Tibial artery (tissue), 4 donors: Measurements from ENCODE around the gene SULT1A1.
"Not testable (repeated sequence)": the region's sequence is repeated elsewhere in the genome, so short reads cannot be mapped to it uniquely, and the experiment has no call there.

Experiments
- DNase-seq, 2 donors: peaks; one replicate each; pipeline ENCODE4 v3.0.0-alpha.2; 2019
- H3K27ac ChIP-seq, 2 donors: fragments of 200-600 bp; sonication (generic) in 1 of 2; 1 replicate in 1 of 2; 2 replicates in 1 of 2; pipeline ENCODE4 v1.5.1; 2018 to 2019; ENCODE audit warnings: mild to moderate bottlenecking in 1 of 2
- H3K27me3 ChIP-seq, 2 donors: fragments of 200-600 bp; sonication (generic) in 1 of 2; one replicate each; pipeline versions ENCODE4 v1.5.1 to v1.6.0; 2016 to 2019
- H3K36me3 ChIP-seq, 3 donors: fragments of 200-600 bp; sonication (generic) in 2 of 3; one replicate each; pipeline ENCODE4 v1.5.1; 2016 to 2019; ENCODE audit warnings: mild to moderate bottlenecking in 2 of 3
- H3K4me1 ChIP-seq, 4 donors: fragments of 200-600 bp; sonication (generic) in 2 of 4; 1 replicate in 3 of 4; 2 replicates in 1 of 4; pipeline ENCODE4 v1.5.1; 2016 to 2019
- H3K4me3 ChIP-seq, 2 donors: fragments of 200-600 bp; sonication (generic) in 1 of 2; 1 replicate in 1 of 2; 2 replicates in 1 of 2; pipeline ENCODE4 v1.5.1; 2018 to 2019; ENCODE audit warnings: mild to moderate bottlenecking in 2 of 2
- H3K9me3 ChIP-seq, 3 donors: fragments of 200-600 bp; sonication (generic) in 1 of 3; one replicate each; pipeline ENCODE4 v1.5.1; 2016 to 2019
- CTCF ChIP-seq, 2 experiments: fragments of 200-600 bp in 1 of 2; fragments of 450-650 bp in 1 of 2; IDR thresholded peaks; one replicate each; pipeline ENCODE4 v1.5.1; 2017 to 2019; ENCODE audit warnings: antibody characterized with exemption in 2 of 2, mild to moderate bottlenecking in 1 of 2, moderate library complexity in 1 of 2
- intact Hi-C: fragments of 100-400 bp; cut with DNase I; formaldehyde crosslinking; loops from one replicate; pipeline ENCODE4 v1.15.0; 2023; ENCODE audit warnings: low total_unique reads

The SULT1A1 gene

DNA sequence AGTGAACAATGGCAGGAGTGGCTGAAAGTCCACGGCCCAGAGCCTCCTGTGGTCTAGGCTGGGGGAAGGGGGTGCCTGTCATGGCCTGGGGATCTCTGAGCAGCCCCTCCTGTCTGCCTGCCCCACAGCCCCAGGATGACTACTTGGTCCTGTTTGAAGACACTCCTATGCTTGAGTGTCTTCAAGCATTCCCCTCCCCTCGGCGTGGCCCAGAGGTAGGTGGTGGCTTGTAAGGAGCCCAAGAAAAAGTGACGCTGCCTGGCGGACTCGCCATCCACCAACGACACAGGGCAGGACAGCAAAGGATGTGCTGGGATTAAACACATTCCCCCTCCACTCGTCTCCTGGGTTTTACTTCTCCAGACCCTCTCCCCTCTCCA lies 5.7 kb downstream of the SULT1A1 start:
- peaks cover 0 to 19% of the 10 kb centered on the region in 2 donors for H3K27me3 ChIP-seq
- no peaks in the 10 kb centered on the region for H3K9me3 ChIP-seq
- no peak for TF ChIP-seq CTCF (IDR thresholded peaks at IDR 0.05)
- no peaks in the 10 kb centered on the region for H3K4me1 ChIP-seq
- H3K27ac ChIP-seq, result no peak overlapping the region
- no peaks in the 10 kb centered on the region for H3K36me3 ChIP-seq
- intact Hi-C loops, result no loop called here
- no peak overlapping the region for H3K4me3 ChIP-seq
- no peak for DNase-seq

GRCh38 chr16:28603381-28604185 lies 6.3 kb downstream of the SULT1A1 start:
- no peak for TF ChIP-seq CTCF (IDR thresholded peaks at IDR 0.05)
- Histone ChIP-seq H3K27ac (no peak overlapping the region), H3K4me3 (no peak overlapping the region), H3K27me3 (peaks cover 0 to 19% of the 10 kb centered on the region in 2 donors), H3K4me1 (no peaks in the 10 kb centered on the region), H3K9me3 (no peaks in the 10 kb centered on the region), H3K36me3 (no peaks in the 10 kb centered on the region)
- no peak for DNase-seq
- intact Hi-C loops, result no loop called here

- H3K27me3 ChIP-seq, result peaks cover 0 to 26% of the 10 kb centered on the region in 2 donors
- no peak for TF ChIP-seq CTCF (IDR thresholded peaks at IDR 0.05)
- no peak for DNase-seq
- H3K4me1 ChIP-seq, result no peaks in the 10 kb centered on the region
- no peak overlapping the region for H3K4me3 ChIP-seq
- H3K36me3 ChIP-seq, result no peaks in the 10 kb centered on the region
- intact Hi-C loops, result no loop called here
- H3K27ac ChIP-seq, result no peak overlapping the region
- no peaks in the 10 kb centered on the region for H3K9me3 ChIP-seq
Observed at GRCh38 chr16:28602529-28602928, 7.3 kb downstream of the SULT1A1 start.

DNA sequence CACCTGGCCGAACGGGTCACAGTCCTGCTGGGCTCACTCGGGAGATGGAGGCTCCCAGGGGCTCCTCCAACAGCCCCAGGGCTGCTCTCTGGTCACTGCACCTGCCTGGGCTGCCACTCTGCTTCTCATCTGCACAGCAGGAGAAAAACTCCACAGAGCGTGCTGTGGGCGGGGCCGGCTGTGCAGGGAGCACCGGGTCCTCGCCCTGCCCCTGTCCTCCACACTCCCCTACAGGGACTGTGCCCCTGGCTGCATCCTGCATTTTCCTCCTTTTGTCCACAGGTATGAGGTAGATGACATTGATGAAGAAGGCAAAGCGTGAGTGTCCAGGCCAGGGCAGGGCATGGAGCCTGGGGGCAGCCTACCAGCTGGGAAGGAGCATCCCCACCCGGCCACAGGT lies 7.8 kb downstream of the SULT1A1 start:
- intact Hi-C loops, H3K27ac ChIP-seq, DNase-seq, H3K9me3 ChIP-seq, H3K36me3 ChIP-seq, H3K4me3 ChIP-seq, H3K4me1 ChIP-seq: not testable (repeated sequence)
- peaks cover 0 to 30% of the 10 kb centered on the region in 2 donors for H3K27me3 ChIP-seq

GRCh38 chr16:28601589-28601988 lies 8.3 kb downstream of the SULT1A1 start:
- H3K27ac ChIP-seq, intact Hi-C loops, H3K4me3 ChIP-seq, H3K36me3 ChIP-seq, DNase-seq, H3K9me3 ChIP-seq, H3K4me1 ChIP-seq: not testable (repeated sequence)
- H3K27me3 ChIP-seq, result peaks cover 0 to 29% of the 10 kb centered on the region in 2 donors

- H3K36me3 ChIP-seq, H3K27ac ChIP-seq, DNase-seq, H3K4me1 ChIP-seq, H3K4me3 ChIP-seq, intact Hi-C loops, H3K9me3 ChIP-seq: not testable (repeated sequence)
- peaks cover 0 to 29% of the 10 kb centered on the region in 2 donors for H3K27me3 ChIP-seq
Observed at GRCh38 chr16:28600965-28601364, 8.9 kb downstream of the SULT1A1 start.

DNA sequence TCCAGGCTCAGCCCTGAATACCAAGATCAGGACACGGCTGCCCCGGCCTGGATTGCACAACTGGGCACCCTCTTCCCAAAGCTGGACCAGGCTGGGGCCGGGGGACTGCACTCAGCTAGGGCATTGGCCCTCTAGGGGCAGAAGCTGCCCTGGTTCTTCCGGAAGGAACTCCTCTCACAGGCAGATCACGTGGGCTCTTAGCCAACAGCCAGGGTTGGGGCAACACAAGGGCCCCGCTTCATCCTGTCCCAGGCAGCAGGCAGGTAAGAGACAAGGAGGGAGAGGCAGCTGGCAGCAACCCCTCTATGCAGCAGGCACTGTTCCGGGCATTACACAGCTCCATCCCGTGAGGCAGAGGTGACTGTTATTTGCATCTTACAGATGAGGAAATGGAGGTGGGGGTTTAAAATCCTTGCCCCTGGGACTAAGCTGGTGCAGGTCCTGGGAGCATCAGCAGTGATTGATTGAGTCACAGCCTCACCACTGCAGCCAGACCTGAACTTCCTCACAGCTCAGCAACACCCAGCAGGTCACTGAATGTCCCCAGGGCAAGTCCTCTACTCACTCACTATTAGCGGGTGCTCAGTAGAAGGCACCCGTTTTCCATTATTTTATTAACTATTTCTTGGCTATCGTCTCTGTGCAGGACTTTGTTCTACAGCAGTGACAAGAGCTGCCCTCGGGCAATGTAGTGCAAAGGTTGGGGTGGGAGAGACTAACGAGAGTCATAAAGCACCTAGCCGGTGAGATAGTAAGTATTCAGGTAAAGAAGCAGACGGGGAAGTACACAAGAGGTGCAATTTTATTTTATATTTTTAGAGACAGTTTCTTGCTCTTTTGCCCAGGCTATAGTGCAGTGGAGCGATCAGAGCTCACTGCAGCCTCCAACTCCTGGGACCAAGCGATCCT lies 10.2 kb downstream of the SULT1A1 start:
- intact Hi-C loops, H3K4me3 ChIP-seq: not testable (repeated sequence)

More for the DNA sequence above, 10.2 kb downstream of the SULT1A1 start:
- not testable (repeated sequence) for DNase-seq, H3K4me1 ChIP-seq, H3K9me3 ChIP-seq, H3K36me3 ChIP-seq, H3K27ac ChIP-seq
- H3K27me3 ChIP-seq, result peaks cover 0 to 32% of the 10 kb centered on the region in 2 donors
